H9 (cell line): ENCODE measurements around the gene TRAIP. TPM values are rescaled to one million over a fixed set of nuclear protein-coding genes. Genes with fewer than 3 reads are reported as not detected.

Experiments
- DNase-seq: peaks from one replicate; pipeline ENCODE4 v3.0.0-alpha.2; 2017
- H2AFZ ChIP-seq: one replicate; pipeline ENCODE4 v1.6.1; 2013; ENCODE audit warnings: mild to moderate bottlenecking, low read length, control low read depth, moderate library complexity
- H2AK5ac ChIP-seq: 2 replicates; pipeline ENCODE4 v1.6.1; 2013; ENCODE audit warnings: low read length, control low read depth, mixed read lengths; ENCODE audit not compliant: insufficient read length
- H2BK120ac ChIP-seq: one replicate; pipeline ENCODE4 v1.6.1; 2013; ENCODE audit warnings: low read depth, mild to moderate bottlenecking, low read length, control low read depth, inconsistent platforms; ENCODE audit not compliant: poor library complexity, severe bottlenecking
- H2BK12ac ChIP-seq: 2 replicates; pipeline ENCODE4 v1.6.1; 2013; ENCODE audit warnings: low read length, control low read depth, mixed read lengths, low read depth; ENCODE audit not compliant: insufficient read length
- H2BK15ac ChIP-seq: 2 replicates; pipeline ENCODE4 v1.6.1; 2013; ENCODE audit warnings: low read depth, low read length, control low read depth
- H2BK20ac ChIP-seq: one replicate; pipeline ENCODE4 v1.6.1; 2013; ENCODE audit warnings: low read depth, mild to moderate bottlenecking, low read length, control low read depth, inconsistent platforms; ENCODE audit not compliant: poor library complexity, severe bottlenecking
- H2BK5ac ChIP-seq: 2 replicates; pipeline ENCODE4 v1.6.1; 2013; ENCODE audit warnings: low read length, control low read depth, mixed read lengths; ENCODE audit not compliant: insufficient read length
- H3K14ac ChIP-seq: 2 replicates; pipeline ENCODE4 v1.6.1; 2013; ENCODE audit warnings: low read length, control low read depth; ENCODE audit not compliant: insufficient read depth
- H3K18ac ChIP-seq: 2 replicates; pipeline ENCODE4 v1.6.1; 2013; ENCODE audit warnings: low read depth, mild to moderate bottlenecking, mixed read lengths, low read length, control low read depth; ENCODE audit not compliant: insufficient read length
- H3K23ac ChIP-seq: 2 replicates; pipeline ENCODE4 v1.6.1; 2013; ENCODE audit warnings: low read length, control low read depth, mixed read lengths, low read depth; ENCODE audit not compliant: insufficient read length
- H3K23me2 ChIP-seq: 2 replicates; pipeline ENCODE4 v1.6.1; 2013; ENCODE audit warnings: low read depth, mild to moderate bottlenecking, mixed read lengths, low read length, control low read depth; ENCODE audit not compliant: insufficient read length, poor library complexity, severe bottlenecking
- H3K27ac ChIP-seq: 2 replicates; pipeline ENCODE4 v1.5.1; 2013; ENCODE audit warnings: low read length, control low read depth, mixed read lengths, low read depth; ENCODE audit not compliant: insufficient read length
- H3K27me3 ChIP-seq: 2 replicates; pipeline ENCODE4 v1.6.1; 2013; ENCODE audit warnings: low read length, control low read depth, inconsistent platforms; ENCODE audit not compliant: insufficient read depth
- H3K4ac ChIP-seq: 2 replicates; pipeline ENCODE4 v1.6.1; 2013; ENCODE audit warnings: low read depth, mild to moderate bottlenecking, control low read depth, inconsistent platforms, low read length, moderate library complexity
- H3K4me1 ChIP-seq: 2 replicates; pipeline ENCODE4 v1.6.1; 2013; ENCODE audit warnings: low read length, control low read depth, inconsistent platforms; ENCODE audit not compliant: insufficient read depth
- H3K4me2 ChIP-seq: 2 replicates; pipeline ENCODE4 v1.6.1; 2013; ENCODE audit warnings: low read length, control low read depth, mixed read lengths; ENCODE audit not compliant: insufficient read length, insufficient read depth
- H3K56ac ChIP-seq: 2 replicates; pipeline ENCODE4 v1.6.1; 2013; ENCODE audit warnings: low read depth, mild to moderate bottlenecking, mixed read lengths, low read length, control low read depth; ENCODE audit not compliant: insufficient read length
- H3K79me1 ChIP-seq: 2 replicates; pipeline ENCODE4 v1.6.1; 2013; ENCODE audit warnings: low read depth, mild to moderate bottlenecking, moderate library complexity, low read length, control low read depth, inconsistent platforms; ENCODE audit not compliant: insufficient read depth, poor library complexity, severe bottlenecking
- H3K79me2 ChIP-seq: 2 replicates; pipeline ENCODE4 v1.6.1; 2013; ENCODE audit warnings: low read length, control low read depth, inconsistent platforms; ENCODE audit not compliant: insufficient read depth
- H3K9ac ChIP-seq: 2 replicates; pipeline ENCODE4 v1.6.1; 2013; ENCODE audit warnings: low read length, control low read depth, mixed read lengths; ENCODE audit not compliant: insufficient read length; ENCODE audit errors: extremely low read depth
- H3K9me3 ChIP-seq: one replicate; pipeline ENCODE4 v1.6.1; 2013; ENCODE audit warnings: low read depth, low read length, inconsistent platforms; ENCODE audit not compliant: control insufficient read depth
- H3T11ph ChIP-seq: one replicate; pipeline ENCODE4 v1.6.1; 2013; ENCODE audit warnings: mild to moderate bottlenecking, low read length, control low read depth, inconsistent platforms
- H4K20me1 ChIP-seq: one replicate; pipeline ENCODE4 v1.6.1; 2013; ENCODE audit not compliant: control insufficient read depth, insufficient read length, insufficient read depth
- H4K5ac ChIP-seq: 2 replicates; pipeline ENCODE4 v1.6.1; 2013; ENCODE audit warnings: low read depth, mild to moderate bottlenecking, mixed read lengths, low read length, control low read depth; ENCODE audit not compliant: insufficient read length
- H4K8ac ChIP-seq: replicated peaks from 2 replicates; pipeline ENCODE4 v1.6.1; 2013; ENCODE audit warnings: low read length, control low read depth, mixed read lengths, low read depth; ENCODE audit not compliant: insufficient read length
- H4K91ac ChIP-seq: 2 replicates; pipeline ENCODE4 v1.6.1; 2013; ENCODE audit warnings: low read depth, mild to moderate bottlenecking, moderate library complexity, mixed read lengths, low read length, control low read depth; ENCODE audit not compliant: insufficient read length
- H3K27ac Mint-ChIP-seq, 3 experiments: 2 replicates in 2 of 3; 3 replicates in 1 of 3; pipeline ENCODE4 v1.8.0; 2020 to 2021; ENCODE audit warnings: mixed read lengths in 3 of 3, mild to moderate bottlenecking in 1 of 3, moderate library complexity in 1 of 3
- H3K27me3 Mint-ChIP-seq: 2 replicates; pipeline ENCODE4 v1.8.0; 2021; ENCODE audit warnings: low read depth, mild to moderate bottlenecking, moderate library complexity, mixed read lengths
- H3K36me3 Mint-ChIP-seq, 3 experiments: 2 replicates in 2 of 3; 3 replicates in 1 of 3; pipeline ENCODE4 v1.8.0; 2020 to 2021; ENCODE audit warnings: low read depth in 3 of 3, mixed read lengths in 3 of 3; ENCODE audit not compliant: insufficient read depth in 1 of 3
- H3K4me1 Mint-ChIP-seq, 2 experiments: 2 replicates each; pipeline ENCODE4 v1.8.0; 2020; ENCODE audit warnings: mixed read lengths in 2 of 2
- H3K4me3 Mint-ChIP-seq, 2 experiments: 2 replicates in 1 of 2; 3 replicates in 1 of 2; pipeline ENCODE4 v1.8.0; 2020 to 2021; ENCODE audit warnings: mild to moderate bottlenecking in 2 of 2, mixed read lengths in 2 of 2, moderate library complexity in 1 of 2
- H3K9me3 Mint-ChIP-seq, 2 experiments: 2 replicates in 1 of 2; 3 replicates in 1 of 2; pipeline ENCODE4 v1.8.0; 2020; ENCODE audit warnings: mild to moderate bottlenecking in 2 of 2, mixed read lengths in 2 of 2, moderate library complexity in 1 of 2
- WGBS: extraction: QIAGEN DNeasy Blood & Tissue Kit; methylation state at CpG from one replicate; pipeline ENCODE4 v1.1.7; 2013; ENCODE audit warnings: missing lambda C conversion rate, low lambda C conversion rate, mixed read lengths; ENCODE audit not compliant: insufficient read length; ENCODE audit errors: extremely low coverage; 5-methylcytosine and 5-hydroxymethylcytosine counted together
- total RNA-seq: library from RNA; stranded (reverse); gene quantifications from 2 replicates; pipeline ENCODE4 v1.2.1, GENCODE V29; 2021
- TF ChIP-seq, protein P1 (sequence below): fragments of 200-600 bp; sonication (generic); conservative IDR thresholded peaks from 3 replicates; pipeline ENCODE4 v1.8.0; 2021; ENCODE audit warnings: antibody characterized with exemption, mild to moderate bottlenecking

Gene TRAIP
- total RNA-seq, 1 experiment from 2014 or later = 36.7 TPM

DNA sequence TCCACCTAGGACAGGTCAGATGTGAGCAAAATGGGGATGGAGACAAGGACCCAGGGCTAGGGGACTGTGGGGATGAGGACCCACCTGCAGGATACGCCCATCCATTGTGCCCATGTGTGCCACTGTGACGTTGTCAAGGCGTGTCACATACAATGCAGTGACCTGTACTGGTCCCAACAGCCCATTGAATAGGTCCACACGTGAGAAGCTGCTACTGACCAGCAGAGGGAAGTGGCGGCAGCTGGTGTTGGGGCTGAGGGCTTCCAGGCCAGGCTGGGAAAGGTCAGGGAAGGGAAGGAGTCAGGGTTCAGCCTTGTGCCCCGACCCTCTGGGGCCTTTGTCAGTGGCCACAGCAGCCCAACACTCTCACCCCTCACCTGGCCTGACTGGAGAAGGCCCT lies 42.6 kb upstream of the TRAIP start:
- no peaks in the 10 kb centered on the region for H3K79me1 ChIP-seq
- no CpG with 5 or more reads among the region's 6 CpGs for WGBS

More for the DNA sequence above, 42.6 kb upstream of the TRAIP start:
- H3K9me3 ChIP-seq = no peaks in the 10 kb centered on the region
- no peak overlapping the region for H3K27ac ChIP-seq
- DNase-seq = no peak
- no peak overlapping the region for H2AK5ac ChIP-seq
- no peak overlapping the region for H2BK12ac ChIP-seq
- no peak overlapping the region for H3K56ac ChIP-seq
- H2BK120ac ChIP-seq = no peak overlapping the region
- H2BK15ac ChIP-seq = no peak overlapping the region
- no peaks in the 10 kb centered on the region for H3K4me1 ChIP-seq
- no peak overlapping the region for H3K4me3 Mint-ChIP-seq
- H3K4me1 Mint-ChIP-seq = peaks cover 6 to 14% of the 10 kb centered on the region in 2 experiments
- H2BK5ac ChIP-seq = no peak overlapping the region
- no peak overlapping the region for H3K18ac ChIP-seq
- H3K23ac ChIP-seq = no peak overlapping the region
- H4K5ac ChIP-seq = no peak overlapping the region
- H4K91ac ChIP-seq = no peak overlapping the region
- H3K4me2 ChIP-seq = no peak overlapping the region
- H3K79me2 ChIP-seq = no peaks in the 10 kb centered on the region
- no peak overlapping the region for H2AFZ ChIP-seq
- no peaks in the 10 kb centered on the region; a peak in 1 of 5 replicates for H3K9me3 Mint-ChIP-seq
- H4K20me1 ChIP-seq = peaks cover 5% of the 10 kb centered on the region
- H2BK20ac ChIP-seq = no peak overlapping the region
- no peaks in the 10 kb centered on the region for H3K27me3 Mint-ChIP-seq
- no peak overlapping the region for H3K9ac ChIP-seq
- no peaks in the 10 kb centered on the region for H3K27me3 ChIP-seq
- no peak overlapping the region for H3K27ac Mint-ChIP-seq
- TF ChIP-seq, protein P1, sequence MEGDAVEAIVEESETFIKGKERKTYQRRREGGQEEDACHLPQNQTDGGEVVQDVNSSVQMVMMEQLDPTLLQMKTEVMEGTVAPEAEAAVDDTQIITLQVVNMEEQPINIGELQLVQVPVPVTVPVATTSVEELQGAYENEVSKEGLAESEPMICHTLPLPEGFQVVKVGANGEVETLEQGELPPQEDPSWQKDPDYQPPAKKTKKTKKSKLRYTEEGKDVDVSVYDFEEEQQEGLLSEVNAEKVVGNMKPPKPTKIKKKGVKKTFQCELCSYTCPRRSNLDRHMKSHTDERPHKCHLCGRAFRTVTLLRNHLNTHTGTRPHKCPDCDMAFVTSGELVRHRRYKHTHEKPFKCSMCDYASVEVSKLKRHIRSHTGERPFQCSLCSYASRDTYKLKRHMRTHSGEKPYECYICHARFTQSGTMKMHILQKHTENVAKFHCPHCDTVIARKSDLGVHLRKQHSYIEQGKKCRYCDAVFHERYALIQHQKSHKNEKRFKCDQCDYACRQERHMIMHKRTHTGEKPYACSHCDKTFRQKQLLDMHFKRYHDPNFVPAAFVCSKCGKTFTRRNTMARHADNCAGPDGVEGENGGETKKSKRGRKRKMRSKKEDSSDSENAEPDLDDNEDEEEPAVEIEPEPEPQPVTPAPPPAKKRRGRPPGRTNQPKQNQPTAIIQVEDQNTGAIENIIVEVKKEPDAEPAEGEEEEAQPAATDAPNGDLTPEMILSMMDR = no peak
- no peak overlapping the region for H3T11ph ChIP-seq
- no peaks in the 10 kb centered on the region for H3K23me2 ChIP-seq
- peaks cover 0 to 5% (median 3%) of the 10 kb centered on the region in 3 experiments; a peak in 3 of 7 replicates for H3K36me3 Mint-ChIP-seq
- no peak overlapping the region for H4K8ac ChIP-seq
- no peak overlapping the region for H3K4ac ChIP-seq
- no peak overlapping the region for H3K14ac ChIP-seq
